Measurements from ENCODE around the gene DHTKD1. TPM values are rescaled to one million over a fixed set of nuclear protein-coding genes. Genes with fewer than 3 reads are reported as not detected.

Gene DHTKD1
- total RNA-seq, 1 donor from 2014 or later: 39.6 TPM

- H3K36me3 Mint-ChIP-seq (ENCODE audit: unreplicated experiment): no peaks in the 10 kb centered on the region
- no peaks in the 10 kb centered on the region for H3K9me3 Mint-ChIP-seq (ENCODE audit: unreplicated experiment)
- no peaks in the 10 kb centered on the region for H3K27me3 Mint-ChIP-seq (ENCODE audit: unreplicated experiment)
- no peaks in the 10 kb centered on the region for H3K4me1 Mint-ChIP-seq (ENCODE audit: low read depth, unreplicated experiment)
- H3K4me3 Mint-ChIP-seq (ENCODE audit: unreplicated experiment): no peak overlapping the region
- H3K27ac Mint-ChIP-seq (ENCODE audit: unreplicated experiment): no peak overlapping the region
- DNase-seq: no peak
- no peak for TF ChIP-seq CTCF (IDR thresholded peaks at IDR 0.05; ENCODE audit: partially characterized antibody, unreplicated experiment)
Observed at GRCh38 chr10:12135631-12136030, 66.9 kb downstream of the DHTKD1 start.

- Mint-ChIP-seq H3K36me3 (ENCODE audit: unreplicated experiment) (no peaks in the 10 kb centered on the region), H3K4me3 (ENCODE audit: unreplicated experiment) (no peak overlapping the region), H3K27me3 (ENCODE audit: unreplicated experiment) (no peaks in the 10 kb centered on the region), H3K9me3 (ENCODE audit: unreplicated experiment) (no peaks in the 10 kb centered on the region), H3K27ac (ENCODE audit: unreplicated experiment) (no peak overlapping the region), H3K4me1 (ENCODE audit: low read depth, unreplicated experiment) (no peaks in the 10 kb centered on the region)
- no peak for DNase-seq
- no peak for TF ChIP-seq CTCF (IDR thresholded peaks at IDR 0.05; ENCODE audit: partially characterized antibody, unreplicated experiment)
Observed at GRCh38 chr10:12140038-12140437, 71.3 kb downstream of the DHTKD1 start.

- Mint-ChIP-seq H3K27ac (ENCODE audit: unreplicated experiment) (no peak overlapping the region), H3K36me3 (ENCODE audit: unreplicated experiment) (no peaks in the 10 kb centered on the region), H3K9me3 (ENCODE audit: unreplicated experiment) (no peaks in the 10 kb centered on the region), H3K4me1 (ENCODE audit: low read depth, unreplicated experiment) (no peaks in the 10 kb centered on the region), H3K27me3 (ENCODE audit: unreplicated experiment) (peaks cover 2% of the 10 kb centered on the region), H3K4me3 (ENCODE audit: unreplicated experiment) (no peak overlapping the region)
- no peak for DNase-seq
- TF ChIP-seq CTCF (IDR thresholded peaks at IDR 0.05; ENCODE audit: partially characterized antibody, unreplicated experiment): no peak
Observed at GRCh38 chr10:12144538-12144937, 75.8 kb downstream of the DHTKD1 start.

GRCh38 chr10:12150163-12150562, 81.4 kb downstream of the DHTKD1 start:
- Mint-ChIP-seq H3K9me3 (ENCODE audit: unreplicated experiment) (no peaks in the 10 kb centered on the region), H3K27me3 (ENCODE audit: unreplicated experiment) (peaks cover 5% of the 10 kb centered on the region), H3K4me3 (ENCODE audit: unreplicated experiment) (no peak overlapping the region), H3K36me3 (ENCODE audit: unreplicated experiment) (no peaks in the 10 kb centered on the region), H3K4me1 (ENCODE audit: low read depth, unreplicated experiment) (no peaks in the 10 kb centered on the region), H3K27ac (ENCODE audit: unreplicated experiment) (no peak overlapping the region)
- no peak for DNase-seq
- no peak for TF ChIP-seq CTCF (IDR thresholded peaks at IDR 0.05; ENCODE audit: partially characterized antibody, unreplicated experiment)

GRCh38 chr10:12154516-12154915, 85.8 kb downstream of the DHTKD1 start:
- H3K9me3 Mint-ChIP-seq (ENCODE audit: unreplicated experiment): no peaks in the 10 kb centered on the region
- no peaks in the 10 kb centered on the region for H3K4me1 Mint-ChIP-seq (ENCODE audit: low read depth, unreplicated experiment)
- DNase-seq: no peak
- no peak overlapping the region for H3K27ac Mint-ChIP-seq (ENCODE audit: unreplicated experiment)
- H3K4me3 Mint-ChIP-seq (ENCODE audit: unreplicated experiment): no peak overlapping the region
- peaks cover 3% of the 10 kb centered on the region for H3K27me3 Mint-ChIP-seq (ENCODE audit: unreplicated experiment)
- no peak for TF ChIP-seq CTCF (IDR thresholded peaks at IDR 0.05; ENCODE audit: partially characterized antibody, unreplicated experiment)
- H3K36me3 Mint-ChIP-seq (ENCODE audit: unreplicated experiment): no peaks in the 10 kb centered on the region
